22Rv1 (cell line): ENCODE results near the gene MAN1C1.

Experiments
- H3K27ac ChIP-seq: fragments of 450-650 bp; 2 replicates; pipeline ENCODE4 v1.5.1; 2017
- CTCF ChIP-seq: fragments of 450-650 bp; IDR thresholded peaks from 2 replicates; pipeline ENCODE4 v1.5.1; 2017; ENCODE audit warnings: mild to moderate bottlenecking
- ZFX ChIP-seq: fragments of 450-650 bp; IDR thresholded peaks from 2 replicates; pipeline ENCODE4 v1.6.1; 2017; ENCODE audit warnings: antibody characterized with exemption, borderline replicate concordance

The MAN1C1 gene

GRCh38 chr1:25784575-25785051, 168.0 kb downstream of the MAN1C1 start:
- H3K27ac ChIP-seq, result no peak overlapping the region
- TF ChIP-seq ZFX, result no peak
- TF ChIP-seq CTCF, result no peak

DNA sequence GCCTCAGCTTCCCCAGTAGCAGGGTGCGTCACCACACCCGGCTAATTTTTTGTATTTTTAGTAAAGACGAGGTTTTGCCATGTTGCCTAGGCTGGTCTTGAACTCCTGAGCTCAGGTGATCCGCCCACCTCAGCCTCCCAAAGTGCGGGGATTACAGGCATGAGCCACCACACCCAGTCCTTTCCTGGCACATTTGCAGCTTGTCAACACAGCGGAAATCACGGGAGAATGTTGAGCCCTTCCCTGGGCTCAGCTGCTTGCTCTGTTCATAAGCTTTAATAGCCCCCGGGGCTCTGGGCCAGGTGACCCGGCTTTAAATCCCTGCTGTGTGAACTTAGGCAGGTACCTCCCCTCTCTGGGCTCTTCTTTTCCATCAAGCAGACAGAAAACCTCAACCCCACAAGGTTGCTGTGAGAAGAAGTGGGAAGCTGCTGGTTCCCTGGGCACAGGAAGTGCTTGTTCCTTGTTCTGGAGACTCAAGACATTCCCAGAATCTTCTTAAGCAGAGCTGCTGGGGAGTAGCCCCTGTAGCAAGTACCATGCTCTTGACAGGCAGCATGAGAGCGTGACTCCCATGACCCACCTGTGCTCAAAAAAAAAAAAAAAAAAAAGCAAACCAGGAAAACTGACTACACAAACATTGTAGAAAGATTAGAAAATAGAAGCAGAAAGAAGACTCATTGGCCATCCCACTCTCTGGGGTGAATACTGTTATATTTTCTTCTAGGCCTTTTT, 168.9 kb downstream of the MAN1C1 start:
- TF ChIP-seq ZFX (no peak), CTCF (no peak)
- H3K27ac ChIP-seq, result no peak overlapping the region

DNA sequence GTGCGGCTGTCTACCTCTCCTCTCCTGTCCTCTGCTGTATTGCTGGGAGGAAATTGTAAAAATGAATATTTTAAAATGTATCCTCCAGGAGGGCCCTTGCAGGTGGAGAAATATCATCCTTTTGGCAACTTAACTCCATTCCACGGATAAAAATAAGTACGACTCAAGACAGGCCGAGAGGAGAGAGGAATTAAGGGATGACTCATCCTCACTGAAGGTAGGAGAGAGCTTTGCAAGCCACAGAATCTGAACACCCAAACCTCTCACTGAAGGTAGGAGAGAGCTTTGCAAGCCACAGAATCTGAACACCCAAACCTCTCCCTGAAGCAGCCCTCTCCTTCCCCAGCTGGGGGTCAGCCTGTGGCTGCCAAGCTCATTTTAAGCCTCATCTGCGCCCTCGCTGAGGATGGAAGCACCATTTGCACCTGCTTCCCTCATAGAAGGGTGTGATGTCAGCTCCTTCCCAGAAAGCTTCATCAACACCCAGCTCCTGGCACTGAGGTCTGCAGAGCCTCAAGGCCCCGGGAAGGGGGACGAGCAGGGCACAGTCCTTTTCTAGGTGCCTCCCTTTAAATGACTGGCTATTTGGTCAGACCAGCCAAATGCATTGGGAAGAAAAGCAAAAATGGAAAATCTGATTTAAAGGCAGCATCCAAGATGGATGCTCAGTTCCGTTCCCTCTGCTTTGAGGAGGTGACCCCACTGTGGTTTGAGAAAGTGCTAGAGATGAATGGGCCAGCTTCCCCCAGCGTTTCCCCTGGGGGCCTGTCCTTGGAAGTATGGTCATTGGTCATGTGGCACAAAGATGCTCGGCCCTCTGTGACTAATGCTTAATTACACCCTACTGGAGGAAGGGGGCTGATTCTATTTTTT, 170.5 kb downstream of the MAN1C1 start:
- no peak for TF ChIP-seq CTCF
- no peak for TF ChIP-seq ZFX
- no peak overlapping the region for H3K27ac ChIP-seq

GRCh38 chr1:25787760-25788166, 171.2 kb downstream of the MAN1C1 start:
- no peak overlapping the region for H3K27ac ChIP-seq
- TF ChIP-seq CTCF (no peak), ZFX (no peak)

DNA sequence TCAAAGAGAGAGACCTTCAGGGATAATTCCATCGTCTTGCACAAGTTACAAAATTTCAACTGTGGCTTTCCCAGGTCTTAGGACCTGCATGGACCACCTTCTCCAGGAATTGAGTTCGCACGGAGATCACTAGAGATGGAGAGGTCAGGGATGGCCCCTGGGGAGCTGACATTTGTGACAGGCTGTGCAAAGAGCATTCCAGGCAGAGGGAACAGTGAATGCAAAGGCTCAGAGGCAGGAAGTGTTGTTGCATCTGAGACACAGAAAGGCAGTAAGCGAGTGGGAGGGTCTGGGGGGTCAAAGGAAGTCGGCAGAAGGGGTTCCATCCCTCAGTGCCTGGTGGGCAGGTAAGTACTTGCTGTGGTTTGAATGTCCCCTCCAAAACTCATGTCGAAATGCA, 173.9 kb downstream of the MAN1C1 start:
- H3K27ac ChIP-seq, result no peak overlapping the region
- TF ChIP-seq ZFX (no peak), CTCF (no peak)

- no peak for TF ChIP-seq CTCF
- TF ChIP-seq ZFX, result no peak
- no peak overlapping the region for H3K27ac ChIP-seq
These were observed 175.5 kb downstream of the MAN1C1 start for GRCh38 chr1:25792115-25792514.
